Upper lobe of left lung (tissue), 6 donors: ENCODE data around the gene LANCL1. TPM values are rescaled to one million over a fixed set of nuclear protein-coding genes. Genes with fewer than 3 reads are reported as not detected.

Source experiments
- ATAC-seq, 2 donors: fragments of 200-7000 bp; cut with Tn5 transposase; one replicate each; pipeline ENCODE4 v1.9.1; 2022; ENCODE audit warnings: mild to moderate bottlenecking in 2 of 2, moderate library complexity in 2 of 2; ENCODE audit not compliant: low FRiP score in 2 of 2
- DNase-seq, 2 donors: peaks; one replicate each; pipeline ENCODE4 v3.0.0-alpha.2; 2019 to 2020
- H3K27ac ChIP-seq, 4 donors: fragments of 200-600 bp; sonication (generic); one replicate each; pipeline ENCODE4 v1.5.1; 2016 to 2019
- H3K27me3 ChIP-seq, 4 donors: fragments of 200-600 bp; sonication (generic); one replicate each; pipeline ENCODE4 v1.5.1; 2017 to 2019
- H3K36me3 ChIP-seq, 4 donors: fragments of 200-600 bp; sonication (generic); one replicate each; pipeline ENCODE4 v1.5.1; 2016 to 2019
- H3K4me1 ChIP-seq, 4 donors: fragments of 200-600 bp; sonication (generic); one replicate each; pipeline ENCODE4 v1.5.1; 2018 to 2019
- H3K4me3 ChIP-seq, 4 donors: fragments of 200-600 bp; sonication (generic); one replicate each; pipeline ENCODE4 v1.5.1; 2017 to 2019; ENCODE audit warnings: mild to moderate bottlenecking in 2 of 4, moderate library complexity in 1 of 4
- H3K9me3 ChIP-seq, 4 donors: fragments of 200-600 bp; sonication (generic); one replicate each; pipeline ENCODE4 v1.5.1; 2018 to 2019
- EP300 ChIP-seq, 4 donors: sonication (generic); formaldehyde crosslinking; IDR thresholded peaks; one replicate each; pipeline ENCODE4 v1.5.1; 2017; ENCODE audit warnings: antibody characterized with exemption in 4 of 4, control low read depth in 2 of 4
- POLR2A ChIP-seq, 4 donors: fragments of 450-650 bp; IDR thresholded peaks; one replicate each; pipeline ENCODE4 v1.5.1; 2016 to 2017; ENCODE audit warnings: antibody characterized with exemption in 4 of 4, mild to moderate bottlenecking in 2 of 4
- POLR2AphosphoS5 ChIP-seq, 2 donors: sonication (generic); formaldehyde crosslinking; IDR thresholded peaks; one replicate each; pipeline ENCODE4 v1.5.1; 2017; ENCODE audit warnings: antibody characterized with exemption in 2 of 2
- WGBS, 2 donors: methylation state at CpG; one replicate each; pipeline ENCODE4 v1.1.5; 2017 to 2018; 5-methylcytosine and 5-hydroxymethylcytosine counted together
- total RNA-seq, 6 donors: library from RNA; depleted of rRNA in 4 of 6; stranded (reverse); fragments of >200 nt in 4 of 6; gene quantifications; one replicate each; pipeline versions ENCODE4 v1.1.0 to v1.2.1, GENCODE V29; 2016 to 2021
- TF ChIP-seq, protein P1 (sequence below), 6 experiments: fragments of 450-650 bp in 4 of 6; fragments of 200-600 bp in 2 of 6; sonication (generic) in 2 of 6; IDR thresholded peaks; one replicate each; pipeline ENCODE4 v1.5.1; 2016 to 2019; ENCODE audit warnings: antibody characterized with exemption in 6 of 6
- donor health status: DM: no; HTN: no; CAD: no; lungs with moderate emphysema.
- donor health status: DM: no; HTN: yes; CAD: no; lungs with severe emphysema.

The LANCL1 gene
- total RNA-seq, 6 donors from 2014 or later = 9.0 to 33.0 (median 23.5) TPM

DNA sequence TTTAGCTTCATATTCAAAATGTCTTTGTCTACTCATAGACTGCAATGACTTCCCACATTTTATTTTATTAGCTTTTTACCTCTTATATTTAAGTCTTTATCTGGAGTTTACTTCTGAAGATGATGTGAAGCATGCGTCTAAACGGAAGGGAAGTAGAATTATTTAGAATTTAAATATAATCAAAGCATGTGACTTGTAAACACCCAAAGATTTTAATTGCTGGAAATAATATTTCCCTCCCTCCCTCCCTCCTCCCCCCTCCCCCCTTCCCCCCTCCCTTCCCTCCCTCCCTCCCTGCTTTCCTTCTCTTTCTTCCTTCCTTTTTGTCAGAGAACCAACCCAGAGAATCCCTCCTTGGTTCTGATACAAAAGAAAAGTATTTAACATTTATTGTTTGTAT, 2.1 kb upstream of the LANCL1 start:
- Histone ChIP-seq H3K27me3 (no peaks in the 10 kb centered on the region), H3K9me3 (peaks cover 0 to 2% (median 0%) of the 10 kb centered on the region in 4 donors), H3K4me3 (no peak overlapping the region), H3K27ac (no peak overlapping the region), H3K4me1 (peaks cover 9 to 16% (median 11%) of the 10 kb centered on the region in 4 donors), H3K36me3 (no peaks in the 10 kb centered on the region)
- WGBS, 2 donors = 68 to 86% methylated on average over 2 of the region's 2 CpGs
- TF ChIP-seq, protein P1, sequence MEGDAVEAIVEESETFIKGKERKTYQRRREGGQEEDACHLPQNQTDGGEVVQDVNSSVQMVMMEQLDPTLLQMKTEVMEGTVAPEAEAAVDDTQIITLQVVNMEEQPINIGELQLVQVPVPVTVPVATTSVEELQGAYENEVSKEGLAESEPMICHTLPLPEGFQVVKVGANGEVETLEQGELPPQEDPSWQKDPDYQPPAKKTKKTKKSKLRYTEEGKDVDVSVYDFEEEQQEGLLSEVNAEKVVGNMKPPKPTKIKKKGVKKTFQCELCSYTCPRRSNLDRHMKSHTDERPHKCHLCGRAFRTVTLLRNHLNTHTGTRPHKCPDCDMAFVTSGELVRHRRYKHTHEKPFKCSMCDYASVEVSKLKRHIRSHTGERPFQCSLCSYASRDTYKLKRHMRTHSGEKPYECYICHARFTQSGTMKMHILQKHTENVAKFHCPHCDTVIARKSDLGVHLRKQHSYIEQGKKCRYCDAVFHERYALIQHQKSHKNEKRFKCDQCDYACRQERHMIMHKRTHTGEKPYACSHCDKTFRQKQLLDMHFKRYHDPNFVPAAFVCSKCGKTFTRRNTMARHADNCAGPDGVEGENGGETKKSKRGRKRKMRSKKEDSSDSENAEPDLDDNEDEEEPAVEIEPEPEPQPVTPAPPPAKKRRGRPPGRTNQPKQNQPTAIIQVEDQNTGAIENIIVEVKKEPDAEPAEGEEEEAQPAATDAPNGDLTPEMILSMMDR (IDR thresholded peaks at IDR 0.05) = no peak
- TF ChIP-seq EP300 (IDR thresholded peaks at IDR 0.05) (no peak), POLR2AphosphoS5 (IDR thresholded peaks at IDR 0.05) (no peak), POLR2A (IDR thresholded peaks at IDR 0.05) (no peak)
- ATAC-seq = no peak
- no peak for DNase-seq

DNA sequence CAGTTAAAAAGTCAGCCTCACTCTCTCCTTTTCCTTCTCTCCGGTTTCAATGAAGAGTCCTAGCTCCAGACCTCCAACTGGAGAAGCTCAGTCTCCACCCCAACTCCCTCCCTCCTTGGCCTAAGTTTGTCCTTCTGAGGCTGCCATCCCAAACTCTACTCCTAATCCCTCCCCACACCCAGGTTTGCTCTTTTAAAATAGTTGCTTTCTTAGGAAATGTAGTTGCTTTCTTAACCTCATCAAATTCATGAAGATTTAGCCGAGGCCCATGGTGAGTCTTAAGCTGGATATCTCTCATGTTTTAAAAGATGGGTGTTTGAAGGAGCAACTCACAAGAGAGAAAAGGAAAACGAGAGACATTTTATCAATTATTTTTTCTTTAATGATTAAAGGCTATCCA, 937 bp upstream of the LANCL1 start:
- Histone ChIP-seq H3K4me3 (peak overlapping the region in 2 of 4 donors; percentile 84 to 94), H3K27ac (peak overlapping the region in 2 of 4 donors; percentile 65 to 87), H3K27me3 (no peaks in the 10 kb centered on the region), H3K9me3 (no peaks in the 10 kb centered on the region), H3K4me1 (peaks cover 9 to 16% (median 11%) of the 10 kb centered on the region in 4 donors), H3K36me3 (no peaks in the 10 kb centered on the region)
- ATAC-seq (peak in 1 of 2 donors; percentile 44), DNase-seq (no peak)
- WGBS, 2 donors = 77 to 84% methylated on average over 3 of the region's 3 CpGs
- no peak for TF ChIP-seq POLR2A (IDR thresholded peaks at IDR 0.05)
- TF ChIP-seq, protein P1 (IDR thresholded peaks at IDR 0.05) = no peak
- no peak for TF ChIP-seq POLR2AphosphoS5 (IDR thresholded peaks at IDR 0.05)
- TF ChIP-seq EP300 (IDR thresholded peaks at IDR 0.05) = no peak

DNA sequence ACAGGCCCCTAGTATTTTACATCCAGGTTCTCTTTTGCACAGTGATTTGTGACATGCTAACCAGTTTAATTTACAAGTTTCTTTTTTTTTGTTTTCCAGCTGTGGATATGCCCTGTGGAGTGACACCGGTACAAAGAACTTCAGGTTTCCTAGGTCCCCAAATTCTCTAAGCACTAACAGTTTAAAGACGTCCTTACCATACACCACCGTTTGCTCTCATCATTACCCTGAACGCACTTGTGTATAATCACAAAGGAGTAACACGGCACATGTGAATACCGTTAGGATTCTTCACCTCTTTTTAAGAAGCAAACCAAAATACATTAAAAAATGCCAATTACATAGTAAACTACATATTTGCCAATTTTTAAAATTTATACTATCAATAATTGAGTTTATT, 853 bp downstream of the LANCL1 start:
- WGBS, 2 donors = 28 to 29% methylated on average over 6 of the region's 6 CpGs
- no peak for DNase-seq
- Histone ChIP-seq H3K27ac (peak overlapping the region in 2 of 4 donors; percentile 65 to 79), H3K4me3 (peak overlapping the region; percentile 55 to 94 (median 84)), H3K4me1 (peaks cover 9 to 16% (median 11%) of the 10 kb centered on the region in 4 donors), H3K9me3 (no peaks in the 10 kb centered on the region), H3K36me3 (peaks cover 0 to 11% (median 5%) of the 10 kb centered on the region in 4 donors), H3K27me3 (no peaks in the 10 kb centered on the region)
- ATAC-seq = no peak
- TF ChIP-seq EP300 (IDR thresholded peaks at IDR 0.05) = no peak
- no peak for TF ChIP-seq POLR2A (IDR thresholded peaks at IDR 0.05)
- TF ChIP-seq, protein P1 (IDR thresholded peaks at IDR 0.05) = no peak
- TF ChIP-seq POLR2AphosphoS5 (IDR thresholded peaks at IDR 0.05) = no peak

DNA sequence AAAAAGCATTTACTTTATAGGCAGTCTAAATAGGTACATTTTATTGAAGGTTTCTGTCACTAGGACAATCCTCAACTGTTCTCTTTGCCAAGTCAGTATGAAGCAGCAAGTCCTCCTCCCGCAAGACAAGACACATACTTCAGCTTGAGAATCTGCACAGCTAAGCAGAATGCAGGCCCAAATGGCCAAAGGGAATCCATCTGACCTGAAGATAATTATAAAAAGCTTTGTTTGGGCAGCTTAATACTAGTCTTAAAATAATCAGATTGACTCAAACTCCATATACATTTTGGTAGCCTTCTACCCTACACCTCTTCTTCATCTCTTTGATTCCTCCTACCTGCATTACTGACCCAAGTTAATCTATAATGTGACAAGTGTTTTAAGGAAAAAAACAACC, 1.8 kb downstream of the LANCL1 start:
- 79 to 91% methylated on average over 1 of the region's 1 CpG for WGBS, 2 donors
- no peak for TF ChIP-seq POLR2AphosphoS5 (IDR thresholded peaks at IDR 0.05)
- no peak for TF ChIP-seq POLR2A (IDR thresholded peaks at IDR 0.05)
- TF ChIP-seq EP300 (IDR thresholded peaks at IDR 0.05) = no peak
- TF ChIP-seq, protein P1 (IDR thresholded peaks at IDR 0.05) = no peak
- Histone ChIP-seq H3K27me3 (no peaks in the 10 kb centered on the region), H3K27ac (no peak overlapping the region), H3K9me3 (no peaks in the 10 kb centered on the region), H3K4me3 (no peak overlapping the region), H3K36me3 (peaks cover 0 to 19% (median 6%) of the 10 kb centered on the region in 4 donors), H3K4me1 (peaks cover 9 to 16% (median 11%) of the 10 kb centered on the region in 4 donors)
- DNase-seq (no peak), ATAC-seq (no peak)

DNA sequence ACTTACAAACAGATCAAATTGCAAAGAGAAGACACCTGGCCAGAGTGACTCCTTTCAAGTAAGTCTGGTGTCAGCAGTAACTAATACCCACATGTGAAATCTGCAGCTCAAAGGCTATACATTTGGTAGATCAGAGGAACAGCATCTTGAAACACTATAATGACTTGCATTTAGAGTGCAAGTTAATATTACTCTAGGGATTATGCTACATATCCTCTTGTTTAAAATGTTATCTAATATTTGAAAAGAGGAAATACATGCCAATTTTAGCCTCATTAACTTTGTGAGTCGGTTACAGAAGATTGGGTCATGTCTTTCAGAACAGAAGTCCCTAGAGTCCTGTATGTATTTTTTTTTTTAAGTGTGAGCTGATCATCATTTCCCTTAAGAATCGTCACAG, 15.2 kb downstream of the LANCL1 start:
- TF ChIP-seq, protein P1 (IDR thresholded peaks at IDR 0.05) = no peak
- no peak for TF ChIP-seq POLR2AphosphoS5 (IDR thresholded peaks at IDR 0.05)
- no peak for TF ChIP-seq EP300 (IDR thresholded peaks at IDR 0.05)
- TF ChIP-seq POLR2A (IDR thresholded peaks at IDR 0.05) = no peak
- peaks cover 0 to 3% (median 1%) of the 10 kb centered on the region in 4 donors for H3K4me1 ChIP-seq
- no peaks in the 10 kb centered on the region for H3K9me3 ChIP-seq
- no peaks in the 10 kb centered on the region for H3K27me3 ChIP-seq
- ATAC-seq = no peak
- H3K27ac ChIP-seq = no peak overlapping the region
- H3K4me3 ChIP-seq = no peak overlapping the region
- DNase-seq = no peak
- peaks cover 4 to 32% (median 8%) of the 10 kb centered on the region in 4 donors for H3K36me3 ChIP-seq
- 50 to 60% methylated on average over 2 of the region's 2 CpGs for WGBS, 2 donors
